GM18502 (cell line): Measurements from ENCODE around the gene APBB1.
"Not testable (repeated sequence)": the region's sequence is repeated elsewhere in the genome, so short reads cannot be mapped to it uniquely, and the experiment has no call there.

Experiments
- ATAC-seq: cut with Tn5 transposase; IDR thresholded peaks from one replicate; pipeline ENCODE4 v1.9.1; 2021; ENCODE audit warnings: mild to moderate bottlenecking; ENCODE audit not compliant: unreplicated experiment, poor library complexity

The APBB1 gene

DNA sequence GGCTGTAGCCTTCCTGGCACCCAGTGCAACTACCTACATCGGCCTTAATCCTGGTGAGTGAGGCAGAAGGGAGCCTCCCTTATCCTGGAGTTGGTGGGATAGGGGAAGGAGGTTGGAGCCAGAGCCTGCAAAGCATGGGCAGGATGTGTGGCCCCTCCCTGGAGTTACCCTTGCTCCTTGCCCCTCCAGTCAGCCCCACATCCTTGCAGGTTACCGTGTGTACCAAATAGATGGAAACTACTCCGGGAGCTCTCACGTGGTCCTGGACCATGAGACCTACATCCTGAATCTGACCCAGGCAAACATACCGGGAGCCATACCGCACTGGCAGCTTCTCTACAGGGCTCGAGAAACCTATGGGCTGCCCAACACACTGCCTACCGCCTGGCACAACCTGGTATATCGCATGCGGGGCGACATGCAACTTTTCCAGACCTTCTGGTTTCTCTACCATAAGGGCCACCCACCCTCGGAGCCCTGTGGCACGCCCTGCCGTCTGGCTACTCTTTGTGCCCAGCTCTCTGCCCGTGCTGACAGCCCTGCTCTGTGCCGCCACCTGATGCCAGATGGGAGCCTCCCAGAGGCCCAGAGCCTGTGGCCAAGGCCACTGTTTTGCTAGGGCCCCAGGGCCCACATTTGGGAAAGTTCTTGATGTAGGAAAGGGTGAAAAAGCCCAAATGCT, 24.8 kb downstream of the APBB1 start:
- no peak for ATAC-seq

GRCh38 chr11:6392251-6392650, 26.6 kb downstream of the APBB1 start:
- not testable (repeated sequence) for ATAC-seq

- ATAC-seq, result no peak
Observed at GRCh38 chr11:6391537-6392134, 27.3 kb downstream of the APBB1 start.

GRCh38 chr11:6390718-6391469, 28.0 kb downstream of the APBB1 start:
- no peak for ATAC-seq

DNA sequence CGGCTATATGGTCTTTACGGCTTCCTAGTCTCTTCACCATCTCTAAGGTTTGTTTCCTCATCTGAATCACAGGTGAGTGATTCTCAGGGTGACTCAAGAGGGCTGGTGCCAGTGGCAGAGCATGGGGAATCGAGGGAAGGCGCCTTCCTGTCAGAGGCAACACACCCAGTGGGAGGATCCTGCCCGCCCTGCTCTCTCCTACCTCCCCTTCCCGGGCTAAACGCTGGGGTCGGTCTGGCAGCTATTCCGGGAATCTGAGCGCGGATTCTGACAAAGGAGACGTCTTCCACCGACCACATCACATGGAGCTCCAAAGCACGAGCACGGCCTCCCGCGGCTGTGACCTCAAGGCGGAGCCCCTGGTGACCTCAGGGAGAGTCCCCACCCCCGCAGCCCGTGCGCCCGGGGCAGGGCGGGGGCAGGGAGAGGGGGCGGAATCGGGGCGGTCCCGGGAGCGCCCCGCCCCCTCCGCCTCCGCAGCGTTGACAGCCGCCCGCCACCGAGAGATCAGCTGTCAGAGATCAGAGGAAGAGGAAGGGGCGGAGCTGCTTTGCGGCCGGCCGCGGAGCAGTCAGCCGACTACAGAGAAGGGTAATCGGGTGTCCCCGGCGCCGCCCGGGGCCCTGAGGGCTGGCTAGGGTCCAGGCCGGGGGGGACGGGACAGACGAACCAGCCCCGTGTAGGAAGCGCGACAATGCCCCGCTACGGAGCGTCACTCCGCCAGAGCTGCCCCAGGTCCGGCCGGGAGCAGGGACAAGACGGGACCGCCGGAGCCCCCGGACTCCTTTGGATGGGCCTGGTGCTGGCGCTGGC, 28.8 kb downstream of the APBB1 start, which contains the start of gene SMPD1:
TSS of gene SMPD1 (plus strand) at position 570 of the 813 bp plus-strand sequence. CDS start at position 695, 125 bp downstream.
- ATAC-seq, result peak; percentile 97

- no peak for ATAC-seq
Observed at GRCh38 chr11:6388748-6389147, 30.1 kb downstream of the APBB1 start.

DNA sequence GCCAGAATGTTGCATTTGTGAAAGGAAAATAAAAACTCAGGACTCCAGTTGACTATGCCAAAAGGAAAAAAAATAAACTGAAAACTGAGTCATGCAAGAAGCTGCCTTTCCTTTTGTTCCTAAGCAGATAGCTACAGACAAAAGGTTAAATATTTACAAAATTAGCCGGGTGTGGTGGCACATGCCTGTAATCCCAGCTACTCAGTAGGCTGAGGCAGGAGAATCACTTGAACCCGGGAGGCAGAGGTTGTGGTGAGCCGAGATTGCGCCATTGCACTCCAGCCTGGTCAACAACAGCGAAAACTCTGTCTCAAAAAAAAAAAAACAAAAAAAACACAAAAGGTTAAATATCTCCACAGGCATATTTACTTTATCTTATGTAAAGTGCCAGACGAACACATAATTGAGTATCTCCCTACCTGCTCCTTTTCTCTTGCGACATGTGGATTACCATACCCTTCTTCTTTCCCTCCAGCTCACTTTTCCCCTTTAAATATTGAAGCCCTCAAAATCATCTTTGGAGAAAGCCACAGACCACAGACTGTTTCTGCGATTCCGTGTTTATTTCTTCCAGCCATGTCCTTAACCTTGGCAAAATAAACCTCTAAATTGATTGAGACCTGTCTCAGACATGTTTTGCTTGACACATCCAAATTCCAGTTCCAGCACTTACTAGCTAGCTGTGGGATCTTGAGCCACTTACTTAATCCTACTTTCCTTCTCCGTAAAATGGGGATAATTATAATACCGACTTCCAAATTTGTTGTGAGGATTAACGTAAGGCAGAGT, 30.9 kb downstream of the APBB1 start:
- ATAC-seq, result no peak

DNA sequence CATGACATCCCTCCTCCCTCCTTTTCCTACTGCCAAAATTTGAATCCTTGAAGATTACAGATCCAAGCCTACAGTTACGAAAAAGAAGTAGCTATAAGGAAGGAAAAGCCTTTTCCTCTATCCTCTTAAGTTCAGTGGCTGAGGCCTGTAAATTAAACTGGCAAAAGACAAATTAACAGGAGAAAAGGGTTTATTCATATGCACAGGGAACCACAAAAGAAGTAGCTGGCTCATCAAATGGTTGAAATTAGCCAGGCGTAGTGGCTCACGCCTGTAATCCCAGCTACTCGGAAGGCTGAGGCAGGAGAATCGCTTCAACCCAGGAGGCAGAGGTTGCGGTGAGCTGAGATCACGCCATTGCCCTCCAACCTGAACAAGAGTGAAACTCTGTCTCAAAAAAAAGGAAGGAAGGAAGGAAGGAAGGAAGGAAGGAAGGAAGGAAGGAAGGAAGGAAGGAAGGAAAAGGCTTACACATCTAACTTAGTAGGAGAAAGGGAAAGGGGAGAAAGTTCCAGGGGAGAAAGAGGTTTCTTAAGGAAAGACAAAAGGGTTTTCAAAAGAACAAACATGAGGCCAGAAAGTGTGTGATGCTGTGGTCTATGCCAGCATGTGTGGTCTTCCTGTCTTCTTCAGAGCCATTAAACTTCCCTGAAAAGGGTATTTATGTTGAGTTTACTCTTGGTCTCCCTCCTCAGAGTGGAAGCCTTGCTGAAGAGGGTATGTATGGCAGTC, 33.7 kb downstream of the APBB1 start:
- no peak for ATAC-seq

DNA sequence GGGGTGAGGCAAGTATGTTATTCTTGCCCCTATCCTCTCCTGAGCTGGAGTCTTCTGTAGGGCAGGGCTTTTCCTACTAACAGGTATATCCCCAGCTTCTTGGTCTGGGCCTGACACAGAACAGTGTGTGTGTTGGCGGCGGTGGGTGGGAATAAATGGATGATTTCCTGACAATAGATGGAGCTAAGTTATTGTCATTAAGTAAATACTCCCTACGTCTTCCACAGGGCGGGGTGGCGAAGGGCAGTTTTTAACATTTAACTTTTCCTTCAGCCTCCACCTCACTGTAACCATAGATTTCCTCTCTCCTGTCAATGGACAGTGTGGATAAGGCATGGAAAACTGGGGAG, 40.3 kb downstream of the APBB1 start:
- no peak for ATAC-seq

DNA sequence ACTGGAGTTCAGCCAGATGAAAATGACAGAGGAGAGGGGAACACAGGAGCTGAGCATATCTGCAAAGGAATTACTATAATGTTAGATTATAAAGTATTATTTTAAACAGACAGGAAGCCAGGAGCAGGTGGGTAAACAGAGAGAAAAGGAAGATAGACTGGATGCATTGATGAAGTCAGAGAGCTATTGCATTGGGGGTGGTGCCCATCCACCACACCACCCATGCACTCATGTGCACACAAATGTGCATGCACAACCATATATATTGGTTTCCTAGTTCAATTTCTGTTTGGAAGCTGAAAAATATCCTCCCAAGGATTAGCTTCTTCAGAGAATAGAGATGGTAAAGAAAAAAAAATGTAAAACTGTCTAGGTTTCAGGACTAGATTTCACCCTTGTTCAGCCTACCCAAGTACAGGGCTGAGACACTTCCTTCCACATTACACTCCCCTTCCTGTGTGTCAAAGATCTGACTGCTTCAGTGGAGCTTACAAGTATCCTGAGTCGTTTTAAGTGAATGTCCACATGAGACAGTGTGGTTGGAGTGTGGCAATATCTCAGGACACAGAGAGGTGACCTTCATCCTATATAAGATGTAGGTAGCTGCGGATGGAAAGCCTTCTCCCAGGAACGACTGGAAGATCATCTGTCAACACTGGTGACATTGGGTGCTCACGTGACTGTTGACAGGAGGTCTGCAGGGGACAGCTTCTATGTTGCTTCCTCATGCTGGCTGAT, 40.8 kb downstream of the APBB1 start:
- peak; percentile 71 for ATAC-seq

DNA sequence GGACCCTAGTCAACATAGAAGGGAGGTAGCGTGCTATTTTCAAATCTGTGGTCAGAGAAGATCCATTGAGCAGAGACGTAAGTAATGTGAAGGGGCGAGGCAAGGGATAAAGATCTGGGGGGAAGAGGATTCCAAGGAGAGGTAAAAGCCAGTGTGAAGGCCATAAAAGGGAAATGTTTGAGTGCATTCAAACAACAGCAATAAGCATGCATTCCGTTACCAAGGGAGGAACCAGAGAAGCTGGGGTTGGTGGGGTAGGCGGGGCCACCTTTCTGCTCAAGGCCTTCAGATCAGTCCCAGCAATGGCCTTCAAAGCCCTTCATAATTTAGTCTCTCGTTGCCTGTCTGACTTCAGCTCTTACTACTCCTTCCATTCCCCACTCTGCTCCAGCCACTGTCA, 47.1 kb downstream of the APBB1 start:
- ATAC-seq, result no peak

DNA sequence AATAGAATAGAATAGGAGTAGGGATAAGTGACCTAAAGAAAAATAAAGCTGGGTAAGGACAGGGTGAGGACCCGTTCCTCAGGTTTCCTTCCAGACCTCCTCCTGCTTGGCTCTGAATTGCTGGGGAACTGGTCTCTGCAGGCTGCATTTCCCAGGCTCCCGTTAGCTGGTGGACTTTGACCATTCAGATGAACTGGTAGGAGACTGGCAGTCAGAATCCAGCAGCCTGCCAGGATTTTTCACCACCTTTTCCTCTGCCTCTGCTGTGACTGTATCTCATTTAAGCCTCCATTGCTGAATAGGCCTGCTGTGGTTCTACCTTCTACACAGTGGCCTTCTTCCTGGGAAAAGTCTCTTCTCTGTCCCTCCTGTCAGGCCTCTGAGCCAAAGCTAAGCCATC, 53.2 kb downstream of the APBB1 start:
- no peak for ATAC-seq

DNA sequence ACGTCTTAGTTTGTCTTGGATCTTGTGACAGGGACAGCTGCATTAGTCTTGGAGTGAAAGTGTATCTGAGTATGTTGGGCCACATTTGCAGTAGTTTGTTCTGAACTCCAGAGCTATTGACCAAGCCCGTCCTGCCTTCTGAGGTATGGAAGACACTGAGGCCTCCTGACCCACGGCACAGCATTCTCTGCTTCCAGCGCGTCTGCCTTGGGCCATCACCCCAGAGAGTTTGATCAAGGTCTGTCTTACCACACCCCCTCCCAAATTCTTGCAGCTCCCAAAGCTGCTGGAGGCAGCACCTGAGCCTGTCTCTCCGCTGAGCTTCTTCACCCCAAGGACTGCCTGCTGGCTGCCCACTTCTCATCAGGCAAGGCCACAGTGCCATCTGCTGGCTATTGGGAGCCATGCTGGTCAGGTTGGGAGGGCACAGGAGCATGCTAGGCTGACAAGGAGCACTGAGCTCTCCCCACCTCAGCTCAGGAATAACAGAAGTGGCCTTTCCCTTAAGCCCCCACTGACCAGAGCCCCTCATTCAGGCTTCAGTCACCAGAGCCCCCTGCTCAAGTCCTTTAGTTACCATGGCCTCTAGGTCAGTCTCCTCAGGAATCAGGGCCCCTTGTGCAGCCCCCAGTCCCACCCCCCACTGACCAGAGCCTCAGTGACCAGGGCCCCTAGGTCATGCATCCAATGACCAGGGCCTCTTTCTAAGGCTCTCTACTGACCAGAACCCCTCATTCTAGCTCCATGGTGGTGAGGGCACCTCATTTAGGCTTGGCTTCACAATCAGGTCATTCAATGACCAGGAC, 55.8 kb downstream of the APBB1 start:
- peak; percentile 86 for ATAC-seq

DNA sequence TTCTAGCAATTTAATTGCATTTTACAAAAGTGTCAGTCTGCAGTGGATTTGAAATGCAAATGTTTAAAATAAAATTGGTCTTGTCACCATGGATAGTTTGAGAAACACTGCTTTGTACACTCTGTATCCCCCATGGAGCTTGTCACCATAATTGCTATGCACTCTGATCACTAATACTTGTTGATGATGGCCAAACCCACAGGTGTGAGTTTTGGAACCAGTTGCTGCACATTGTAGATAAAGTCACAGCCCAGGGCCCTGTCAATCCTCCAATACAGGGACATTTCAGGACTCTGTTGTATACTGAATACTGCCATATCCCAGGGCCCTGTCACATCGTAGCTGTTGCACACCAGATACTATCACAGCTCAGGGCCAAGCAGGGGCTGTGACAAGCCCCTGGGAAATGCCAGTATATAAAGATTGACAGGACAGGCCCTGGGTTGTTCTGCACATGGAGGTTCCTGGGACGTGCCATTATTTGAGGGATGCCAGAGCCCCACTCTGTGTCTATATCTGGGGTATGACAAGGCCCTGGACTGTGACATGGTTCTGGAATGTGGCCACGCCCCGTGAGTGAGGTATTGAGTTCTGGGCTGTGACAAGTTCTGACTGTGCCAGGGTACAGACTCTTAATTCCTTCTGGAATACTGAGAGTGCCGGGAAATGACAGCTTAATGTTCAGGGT, 56.6 kb downstream of the APBB1 start:
- ATAC-seq, result no peak

GRCh38 chr11:6360183-6360582, 58.7 kb downstream of the APBB1 start:
- no peak for ATAC-seq

DNA sequence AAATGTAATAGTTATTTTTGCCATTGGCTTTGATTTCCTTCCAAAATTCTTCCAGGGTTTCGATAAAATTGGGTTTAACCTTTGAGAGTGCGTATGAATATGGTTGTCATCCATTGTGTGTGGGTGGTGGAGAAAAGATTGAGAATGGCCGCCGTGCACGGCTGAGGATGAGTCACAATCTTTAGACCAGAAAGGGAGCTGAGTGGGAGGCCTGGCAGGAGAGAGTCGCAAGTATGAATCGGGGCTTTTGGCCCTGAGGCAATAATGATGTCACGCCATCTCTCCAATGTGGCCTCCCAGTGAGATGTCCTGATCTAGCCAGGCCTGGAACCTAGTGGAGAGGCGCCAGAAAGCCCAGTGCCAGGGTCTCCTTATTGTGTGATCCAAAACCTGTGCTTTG, 61.7 kb downstream of the APBB1 start:
- no peak for ATAC-seq

DNA sequence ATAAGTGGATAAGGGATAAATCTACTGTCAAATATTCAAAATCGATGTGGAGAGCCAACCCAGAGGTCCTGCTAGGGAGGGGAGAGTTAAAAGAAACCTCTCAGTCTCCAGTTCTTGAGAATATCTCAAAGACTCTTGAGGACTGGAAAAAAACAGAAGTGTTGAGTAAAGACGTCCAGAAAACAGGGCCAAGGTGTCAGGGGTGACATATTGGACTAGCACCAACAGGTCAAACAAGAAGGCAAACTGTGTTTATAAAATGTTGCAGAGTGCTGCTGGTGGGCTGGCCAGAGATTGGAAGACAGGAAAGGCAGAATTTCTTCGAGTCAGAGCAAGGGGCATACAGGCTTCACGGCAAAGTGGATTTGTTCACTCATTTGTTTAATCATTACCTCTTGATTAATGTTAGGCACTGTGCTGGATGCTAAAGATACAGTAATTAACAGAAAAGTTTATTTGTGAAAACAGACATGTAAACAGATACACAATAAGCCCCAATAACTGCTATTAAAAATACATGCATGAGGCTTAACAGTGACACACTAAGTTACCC, 62.3 kb downstream of the APBB1 start:
- no peak for ATAC-seq
